ENCODE measurements around the gene PIH1D1. TPM values are rescaled to one million over a fixed set of nuclear protein-coding genes. Genes with fewer than 3 reads are reported as not detected.

PIH1D1 gene
- total and polyA plus RNA-seq, 2 of the 13 experiments (the other 11 are each of a cell fraction or from before 2014, with no cell fraction given) = 110 to 137 TPM

- Histone ChIP-seq H3K4me2 (ENCODE audit: low read depth, low read length) (no peak overlapping the region), H3K9ac (ENCODE audit: insufficient read depth, low read depth, low read length) (no peak overlapping the region), H2AFZ (ENCODE audit: low read length) (no peak overlapping the region), H3K27me3 (ENCODE audit: control insufficient read depth in 1 of 2, insufficient read depth in 2 of 2, low read length in 2 of 2) (peaks cover 6 to 45% of the 10 kb centered on the region in 2 experiments; a peak in 3 of 5 replicates), H3K27ac (ENCODE audit: extremely low read length, insufficient read depth, low read length) (no peak overlapping the region), H3K4me3 (replicated peaks in 1 of 3; ENCODE audit: insufficient read depth in 1 of 3, low read depth in 2 of 3, low read length in 3 of 3) (no peak overlapping the region), H3K4me1 (ENCODE audit: insufficient read depth, low read length) (0 out of 2 replicates have a peak, but pooled peaks cover 13% of the 10 kb centered on the region), H3K36me3 (replicated peaks in 1 of 2; ENCODE audit: control insufficient read depth in 1 of 2, insufficient read depth in 2 of 2, low read length in 2 of 2) (no peaks in the 10 kb centered on the region), H3K79me2 (ENCODE audit: insufficient read depth, low read length) (no peaks in the 10 kb centered on the region), H4K20me1 (ENCODE audit: insufficient read depth, low read length) (no peaks in the 10 kb centered on the region), H3K9me3 (ENCODE audit: low read length) (no peaks in the 10 kb centered on the region)
- TF ChIP-seq SATB2 (CRISPR knock-in tag; IDR thresholded peaks at IDR 0.05) = no peak
- TF ChIP-seq ZNF83 (CRISPR knock-in tag; IDR thresholded peaks at IDR 0.05; ENCODE audit: borderline replicate concordance) = no peak
- no peak for TF ChIP-seq ZNF614 (CRISPR knock-in tag; IDR thresholded peaks at IDR 0.05; ENCODE audit: borderline replicate concordance)
- no peak for TF ChIP-seq ZNF574 (CRISPR knock-in tag; IDR thresholded peaks at IDR 0.05)
- no peak for TF ChIP-seq SRSF1 (optimal IDR thresholded peaks at IDR 0.05; ENCODE audit: low read depth, low read length)
- no peak for TF ChIP-seq ZNF205 (CRISPR knock-in tag; IDR thresholded peaks at IDR 0.05)
- no peak for TF ChIP-seq ZBTB46 (CRISPR knock-in tag; IDR thresholded peaks at IDR 0.05; ENCODE audit: borderline replicate concordance)
- TF ChIP-seq KDM1A (CRISPR knock-in tag; IDR thresholded peaks at IDR 0.05) = no peak
- TF ChIP-seq ZNF484 (CRISPR knock-in tag; IDR thresholded peaks at IDR 0.05; ENCODE audit: borderline replicate concordance, low read depth) = no peak
- no peak for TF ChIP-seq SKI (IDR thresholded peaks at IDR 0.05; ENCODE audit: partially characterized antibody)
- TF ChIP-seq POLR2AphosphoS5 (IDR thresholded peaks at IDR 0.05; ENCODE audit: low read depth, low read length) = no peak
- no peak for TF ChIP-seq MXD1 (CRISPR knock-in tag; IDR thresholded peaks at IDR 0.05)
- no peak for TF ChIP-seq MYPOP (CRISPR knock-in tag; IDR thresholded peaks at IDR 0.05)
- TF ChIP-seq PLRG1 (conservative IDR thresholded peaks at IDR 0.05) = no peak
- TF ChIP-seq KMT2A (CRISPR knock-in tag; IDR thresholded peaks at IDR 0.05) = no peak
- TF ChIP-seq ZBTB20 (CRISPR knock-in tag; IDR thresholded peaks at IDR 0.05; ENCODE audit: borderline replicate concordance, low read depth) = no peak
- TF ChIP-seq ZMYM2 (CRISPR knock-in tag; IDR thresholded peaks at IDR 0.05) = no peak
- DNase-seq (ENCODE audit: low spot score) (no peak), ATAC-seq (no peak), FAIRE-seq (no peak)
- BruUV-seq (replicated peaks) = no TSS peak
- in situ Hi-C loops (cut with HindIII; ENCODE audit: extremely low pct_ligation_motif_present, low pct_unique_long_range_greater_than_20kb) (no loop called here), intact Hi-C loops (cut with micrococcal nuclease; ENCODE audit: unreplicated experiment) (no loop called here)
- ChIA-PET CTCF (ENCODE audit: low intra/inter-chr PET ratio, low total read pairs) (no interaction called here), POLR2A (no interaction called here)
- 45% methylated on average over 6 of the region's 11 CpGs for WGBS (ENCODE audit: low lambda C conversion rate)
Measured at GRCh38 chr19:49398001-49398615, 53.5 kb downstream of the PIH1D1 start.
